Activated CD8-positive, alpha-beta memory T cell treated with anti-CD3 and anti-CD28 coated beads, Interleukin-2, amount 10 ng/mL, durations not matched to agents 7 days and 5 days (primary cell): ENCODE results near the gene SUV39H2. TPM values are rescaled to one million over a fixed set of nuclear protein-coding genes. Genes with fewer than 3 reads are reported as not detected.

Experiments used
- ATAC-seq: fragments of 150-1000 bp; cut with Tn5 transposase; one replicate; pipeline ENCODE4 v1.10.0; 2021; ENCODE audit warnings: moderate library complexity
- CTCF ChIA-PET: fragments of 350-600 bp; sonication (Branson Sonifier 250); formaldehyde crosslinking; loops from one replicate; lab custom pipeline; 2021; ENCODE audit warnings: antibody characterized with exemption; lab: Charles Lee
- DNase-seq: peaks from one replicate; pipeline ENCODE4 v3.0.0-alpha.2; 2020
- H3K27ac Mint-ChIP-seq: one replicate; pipeline ENCODE4 v1.8.0; 2021; ENCODE audit warnings: mild to moderate bottlenecking, mixed read lengths
- H3K27me3 Mint-ChIP-seq: one replicate; pipeline ENCODE4 v1.8.0; 2021; ENCODE audit warnings: mixed read lengths
- H3K36me3 Mint-ChIP-seq: one replicate; pipeline ENCODE4 v1.8.0; 2021; ENCODE audit warnings: mild to moderate bottlenecking, mixed read lengths
- H3K4me1 Mint-ChIP-seq: one replicate; pipeline ENCODE4 v1.8.0; 2021; ENCODE audit warnings: mixed read lengths
- H3K4me3 Mint-ChIP-seq: one replicate; pipeline ENCODE4 v1.8.0; 2021; ENCODE audit warnings: mild to moderate bottlenecking, moderate library complexity, mixed read lengths
- H3K9me3 Mint-ChIP-seq: one replicate; pipeline ENCODE4 v1.8.0; 2022; ENCODE audit warnings: low read depth, mixed read lengths
- total RNA-seq, 2 experiments: library from RNA; stranded (reverse); gene quantifications; one replicate each; pipeline ENCODE4 v1.2.3, GENCODE V29; 2021

The SUV39H2 gene
- total RNA-seq, 2 experiments from 2014 or later = 33.4 to 40.3 TPM

DNA sequence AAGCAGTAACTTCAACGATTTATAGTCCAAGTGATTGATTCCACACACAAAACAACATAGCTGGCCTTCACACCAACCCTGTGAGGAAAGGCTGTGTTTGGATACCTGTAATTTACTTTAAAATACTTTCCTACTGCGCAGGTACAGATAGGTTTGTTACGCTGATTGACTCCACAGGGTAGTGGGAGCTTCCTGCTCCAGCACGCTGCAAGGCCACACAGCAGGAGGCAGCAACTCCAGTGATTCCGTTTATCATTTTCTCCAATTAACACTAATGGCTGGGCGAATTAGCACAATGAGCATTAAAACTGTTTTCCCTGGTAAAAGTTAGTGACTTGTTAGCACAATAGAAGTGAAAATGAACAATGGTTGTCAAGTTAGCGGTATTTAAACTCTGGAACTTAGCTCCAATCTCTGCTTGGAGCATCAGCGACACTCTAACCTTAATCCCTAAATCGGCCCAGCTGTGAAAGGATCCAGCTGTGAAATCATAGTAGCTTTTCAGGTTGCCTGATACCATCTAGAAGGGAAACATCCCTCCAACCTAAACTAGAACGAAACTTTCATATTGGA is 74.3 kb downstream of the SUV39H2 start:
- H3K36me3 Mint-ChIP-seq = peaks cover 41% of the 10 kb centered on the region
- peak overlapping the region; percentile 98 for H3K27ac Mint-ChIP-seq
- H3K27me3 Mint-ChIP-seq = no peaks in the 10 kb centered on the region
- CTCF ChIA-PET = interaction anchor here (0.8 to 3.2 kb wide), 12 partner anchors 9 to 768 kb away, joined by 3 to 14 read pairs (median 4); partner anchors contain the start of genes CDNF, HSPA14, MSANTD7 and SUV39H2
- DNase-seq (no peak), ATAC-seq (no peak)
- H3K4me3 Mint-ChIP-seq = peak overlapping the region; percentile 81
- peaks cover 54% of the 10 kb centered on the region for H3K4me1 Mint-ChIP-seq
- H3K9me3 Mint-ChIP-seq = no peaks in the 10 kb centered on the region

DNA sequence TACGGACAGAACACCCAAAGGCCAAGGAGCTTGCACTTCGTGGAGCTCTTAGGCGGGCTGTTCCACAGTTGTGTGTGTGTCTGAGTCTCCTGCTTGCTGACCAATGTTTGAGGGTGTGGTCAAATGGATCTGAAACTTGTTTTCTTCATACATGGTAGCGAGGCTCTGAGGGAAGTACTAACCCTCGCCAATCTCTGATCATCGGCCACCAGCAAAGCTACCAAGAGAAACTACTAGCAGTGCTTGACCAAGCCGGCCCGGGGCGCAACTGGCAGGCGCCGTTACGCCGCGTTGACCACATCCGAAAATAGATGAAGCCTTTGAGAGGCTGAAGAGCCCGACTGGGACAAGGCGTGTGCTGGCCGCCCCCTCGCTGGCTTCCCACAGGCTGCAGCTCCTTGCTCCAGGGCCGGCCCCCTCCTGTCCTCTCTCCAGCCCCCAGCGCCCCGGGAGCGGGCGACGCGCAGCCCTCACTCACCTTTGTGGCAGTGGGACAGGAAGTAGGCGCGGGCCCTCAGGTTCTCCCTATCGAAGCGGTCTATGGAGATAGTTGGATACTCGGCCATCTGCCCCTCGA is 74.8 kb downstream of the SUV39H2 start:
- peak; percentile 57 for DNase-seq
- Mint-ChIP-seq H3K9me3 (no peaks in the 10 kb centered on the region), H3K27ac (peak overlapping the region; percentile 98), H3K27me3 (no peaks in the 10 kb centered on the region), H3K4me1 (peaks cover 57% of the 10 kb centered on the region), H3K4me3 (peak overlapping the region; percentile 81), H3K36me3 (peaks cover 35% of the 10 kb centered on the region)
- peak; percentile 63 for ATAC-seq
- CTCF ChIA-PET = interaction anchor here (0.8 to 3.2 kb wide), 13 partner anchors 8 to 769 kb away, joined by 3 to 14 read pairs (median 4); partner anchors contain the start of genes CDNF, HSPA14, MSANTD7 and SUV39H2

Other genes with a start within 250 kb of the SUV39H2 start
- 100 to 1,000 TPM; 114 to 208 TPM for gene FAM107B, start 104.0 kb upstream of the SUV39H2 start, total RNA-seq
- under 1 TPM; 0.50 to 0.94 TPM for gene CDNF, start 40.8 kb upstream of the SUV39H2 start, total RNA-seq
- gene HSPA14, start 40.6 kb upstream of the SUV39H2 start, total RNA-seq = 10 to 100 TPM; 26.4 to 35.0 TPM
- gene MSANTD7, start 40.6 kb upstream of the SUV39H2 start, total RNA-seq = 10 to 100 TPM; 20.1 to 21.0 TPM
- gene DCLRE1C, start 75.2 kb downstream of the SUV39H2 start, total RNA-seq = 10 to 100 TPM; 29.2 to 47.4 TPM
- 1 to 10 TPM in 1 of 2 experiments, under 1 TPM in 1; 0.91 to 1.1 TPM for gene MEIG1, start 80.5 kb downstream of the SUV39H2 start, total RNA-seq
- under 1 TPM; 0.49 to 0.79 TPM for gene OLAH, start 165.1 kb downstream of the SUV39H2 start, total RNA-seq
- 1 to 10 TPM; 1.5 to 1.9 TPM for gene ACBD7, start 209.9 kb downstream of the SUV39H2 start, total RNA-seq
- gene RPP38, start 218.5 kb downstream of the SUV39H2 start, total RNA-seq = 10 to 100 TPM; 17.2 to 22.3 TPM